DMS53 (cell line): ENCODE measurements around the gene MYO3A.
"Not testable (repeated sequence)": the region's sequence is repeated elsewhere in the genome, so short reads cannot be mapped to it uniquely, and the experiment has no call there.

Source experiments
- DNase-seq: peaks from one replicate; lab custom pipeline; 2025; lab: John Stamatoyannopoulos, UW

Gene MYO3A

DNA sequence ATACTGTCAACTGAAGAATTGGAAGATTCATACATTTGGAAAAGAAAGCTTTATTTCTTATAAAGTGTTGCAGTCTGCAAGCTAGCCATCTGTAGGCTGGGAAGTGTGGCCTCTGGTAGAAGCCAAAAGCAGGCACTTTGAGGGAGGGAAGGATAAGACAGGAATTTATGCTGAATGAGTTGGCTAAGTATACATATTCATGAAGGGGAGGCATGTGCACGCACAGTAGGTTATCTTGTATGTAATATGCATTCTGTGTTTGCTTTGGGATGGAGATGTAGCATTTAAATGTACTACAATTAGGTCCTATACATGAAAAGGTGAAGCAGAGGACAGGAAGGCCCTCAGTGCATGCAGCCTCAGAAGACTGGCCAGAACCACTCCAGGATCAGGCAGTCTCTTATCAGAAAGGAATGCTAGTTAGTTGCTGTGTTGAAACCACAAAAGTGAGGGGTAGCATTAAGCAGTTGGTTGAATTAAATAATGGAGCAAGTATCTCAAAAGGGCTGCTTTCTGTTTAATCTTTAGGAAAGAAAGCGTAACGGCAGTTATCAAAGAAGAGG, 40.9 kb downstream of the MYO3A start:
- DNase-seq = no peak

DNA sequence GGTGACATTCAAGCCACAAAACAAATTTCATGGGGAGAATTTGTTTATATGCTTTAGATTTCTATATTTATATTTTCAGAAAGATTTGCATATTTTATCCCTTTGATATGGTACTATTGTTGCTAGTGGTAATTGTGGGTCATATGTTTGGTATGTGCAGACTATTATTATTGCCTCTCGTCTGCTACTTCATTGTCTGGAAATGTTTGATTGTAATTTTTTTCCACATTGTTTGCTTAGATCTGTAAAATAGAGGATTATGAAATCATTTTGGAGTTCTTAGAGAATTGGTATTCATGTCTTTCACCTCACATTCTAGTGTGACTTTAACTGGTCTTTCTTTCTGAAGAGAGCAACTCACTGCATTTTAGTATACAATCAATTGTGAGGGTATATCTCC, 44.7 kb downstream of the MYO3A start:
- no peak for DNase-seq

DNA sequence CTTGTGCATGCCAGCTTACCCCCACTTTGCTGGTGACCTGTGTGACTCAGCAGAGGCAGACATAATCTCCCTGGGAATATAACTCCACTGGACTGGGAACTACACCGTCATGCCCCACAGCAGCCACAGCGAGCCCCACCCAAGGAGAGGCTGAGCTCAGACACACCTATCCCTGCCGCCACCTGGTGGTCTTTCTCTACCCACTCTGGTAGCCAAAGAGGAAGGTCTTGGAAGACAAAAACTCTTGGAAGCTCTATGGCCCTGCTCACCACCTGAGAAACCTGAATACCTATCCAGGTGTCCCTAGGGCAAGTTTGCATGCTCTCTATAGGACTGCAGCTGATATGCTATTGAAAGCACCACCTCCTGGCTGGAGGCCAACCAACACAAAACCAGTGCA, 48.1 kb downstream of the MYO3A start:
- no peak for DNase-seq

- DNase-seq = no peak
These were observed 54.6 kb downstream of the MYO3A start for GRCh38 chr10:25988583-25988982.

GRCh38 chr10:25989951-25990350, 55.9 kb downstream of the MYO3A start:
- DNase-seq = no peak

GRCh38 chr10:25999295-25999981, 65.4 kb downstream of the MYO3A start:
- DNase-seq = no peak

DNA sequence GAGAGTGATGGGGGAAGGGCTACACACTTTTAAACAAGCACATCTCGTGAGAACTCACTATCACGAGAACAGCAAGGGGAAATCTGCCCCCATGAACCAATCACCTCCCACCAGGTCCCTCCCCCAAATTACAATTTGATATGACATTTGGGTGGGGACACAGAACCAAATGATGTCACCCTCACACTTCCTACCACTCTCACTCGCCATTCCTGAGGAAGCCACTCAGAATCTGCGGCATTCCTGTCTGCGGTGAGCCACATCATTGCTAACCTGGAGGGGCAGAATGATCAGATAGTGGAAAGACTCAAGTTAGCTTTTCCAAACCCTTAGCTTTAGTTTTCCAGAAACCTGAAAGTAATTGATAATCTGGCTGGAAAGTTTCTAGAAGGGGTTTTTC, 66.9 kb downstream of the MYO3A start:
- DNase-seq = no peak

DNA sequence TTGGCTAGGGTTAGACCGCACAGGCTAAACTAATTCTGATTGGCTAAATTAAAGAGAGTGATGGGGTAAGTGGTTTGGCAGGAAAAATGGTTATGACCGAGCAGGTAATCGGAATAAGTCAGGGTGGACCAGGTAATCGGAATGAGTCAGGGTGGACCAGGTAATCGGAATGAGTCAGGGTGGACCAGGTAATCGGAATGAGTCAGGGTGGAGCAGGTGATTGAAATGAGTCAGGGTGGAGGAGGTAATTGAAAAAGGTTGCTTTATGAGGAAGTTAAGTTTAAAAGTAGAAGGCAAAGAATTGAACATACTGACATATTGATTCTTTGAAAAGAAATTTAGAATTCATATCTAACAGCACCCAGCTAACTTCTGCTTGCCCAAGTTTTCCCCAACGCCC, 68.4 kb downstream of the MYO3A start:
- not testable (repeated sequence) for DNase-seq

DNA sequence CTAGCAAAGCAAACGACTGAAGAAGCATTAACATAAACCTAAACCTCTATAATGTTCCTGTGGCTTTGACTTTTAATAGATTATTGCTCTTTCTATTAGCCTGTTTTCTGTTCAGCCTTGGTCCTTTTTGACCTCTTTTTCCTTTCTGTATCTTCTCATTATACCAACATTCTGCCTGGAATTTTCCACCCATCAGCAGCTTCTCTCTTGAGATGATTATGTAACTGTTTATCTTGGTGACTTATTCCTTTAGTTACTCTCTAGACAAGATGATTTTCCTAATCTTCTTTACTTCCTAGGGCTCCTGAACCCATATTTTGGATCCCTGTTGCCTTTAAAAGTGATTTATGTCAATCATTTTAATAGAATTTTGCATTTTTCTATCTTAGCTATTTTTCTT, 81.1 kb downstream of the MYO3A start:
- no peak for DNase-seq

GRCh38 chr10:26022831-26023230, 88.8 kb downstream of the MYO3A start:
- DNase-seq = no peak

- no peak for DNase-seq
These were observed 90.3 kb downstream of the MYO3A start for GRCh38 chr10:26024303-26024702.

- no peak for DNase-seq
These were observed 91.5 kb downstream of the MYO3A start for GRCh38 chr10:26025523-26025922.

GRCh38 chr10:26029858-26030257, 95.8 kb downstream of the MYO3A start:
- no peak for DNase-seq

- no peak for DNase-seq
These were observed 97.3 kb downstream of the MYO3A start for GRCh38 chr10:26031300-26031699.

- DNase-seq = no peak
These were observed 109.4 kb downstream of the MYO3A start for GRCh38 chr10:26043469-26043868.

DNA sequence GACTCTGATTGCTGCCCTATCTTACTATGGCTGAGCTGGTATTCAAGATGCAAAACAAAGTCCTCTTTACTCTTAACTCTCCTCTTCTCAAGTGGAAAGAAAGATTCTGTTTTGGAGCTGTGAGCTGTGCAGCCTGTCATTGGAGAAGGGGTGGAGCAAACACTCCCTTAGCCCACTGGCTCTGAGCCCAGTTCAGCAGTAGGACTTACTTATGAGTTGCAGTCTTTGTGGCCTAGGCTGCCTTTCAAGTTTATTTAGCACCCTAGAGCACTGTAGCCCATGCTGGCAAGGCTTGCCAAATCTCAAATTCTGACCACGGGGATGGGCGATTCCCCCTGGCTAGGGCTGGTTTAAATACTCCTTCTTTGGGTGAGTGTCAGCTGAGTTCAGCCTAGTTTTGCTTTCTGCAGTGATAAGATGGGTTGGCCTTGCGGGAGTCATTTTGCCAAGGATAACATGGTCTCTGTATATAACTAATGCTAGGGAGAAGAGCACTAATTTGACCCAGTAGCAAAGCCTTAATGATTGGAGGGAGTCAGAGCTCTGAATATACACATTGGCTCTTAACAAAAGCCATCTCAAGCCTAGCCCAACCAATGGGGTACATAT, 110.2 kb downstream of the MYO3A start:
- no peak for DNase-seq

DNA sequence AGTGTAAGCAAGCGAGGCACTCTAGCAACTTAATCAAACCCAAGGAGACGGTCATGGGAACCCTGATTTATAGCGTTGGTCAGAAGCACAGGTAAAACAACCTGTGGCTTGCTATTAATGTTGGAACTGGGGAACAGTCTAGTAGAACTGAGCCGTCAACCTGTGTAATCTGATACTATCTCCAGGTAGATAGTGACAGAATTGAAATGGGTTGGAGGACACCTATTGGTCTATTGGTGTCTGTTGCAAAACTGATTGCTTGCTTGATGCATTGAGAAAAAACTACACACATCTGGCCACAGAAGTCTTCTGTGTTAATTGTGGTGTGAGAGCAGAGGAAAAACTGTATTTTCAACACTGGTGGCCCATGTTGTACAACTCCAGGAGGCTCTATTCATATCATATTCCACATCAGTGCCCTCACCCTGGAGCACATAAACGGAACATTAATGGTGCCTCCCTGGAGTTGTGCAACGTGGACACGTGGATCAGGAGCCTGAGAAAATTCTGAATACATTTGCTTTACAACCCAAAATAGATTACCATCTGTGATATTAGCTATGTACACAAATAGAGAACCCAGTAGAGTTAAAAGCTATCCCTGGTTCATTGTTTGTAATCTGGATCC, 112.2 kb downstream of the MYO3A start:
- DNase-seq = no peak

- no peak for DNase-seq
These were observed 114.7 kb downstream of the MYO3A start for GRCh38 chr10:26048756-26049155.

- no peak for DNase-seq
These were observed 118.3 kb downstream of the MYO3A start for GRCh38 chr10:26052326-26052725.

DNA sequence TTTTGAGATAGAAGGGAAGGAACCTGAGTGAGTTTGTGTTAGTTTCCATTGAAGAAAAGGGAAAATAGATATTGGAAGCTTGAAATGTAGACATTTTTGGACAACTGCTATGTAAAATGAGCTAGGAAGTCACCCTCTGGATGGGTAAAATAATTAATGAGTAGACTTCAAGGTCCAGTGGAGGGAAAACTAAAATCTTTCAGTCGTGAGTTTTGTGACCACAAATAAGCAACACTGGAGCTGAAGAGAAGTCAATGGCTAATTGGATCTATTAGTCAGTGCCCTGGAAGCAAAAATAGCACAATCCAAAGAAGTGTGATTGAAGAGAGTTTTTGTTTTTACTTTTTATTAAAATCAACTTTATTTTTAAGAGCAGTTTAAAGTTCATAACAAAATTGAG, 123.4 kb downstream of the MYO3A start:
- DNase-seq = no peak

GRCh38 chr10:26064106-26064505, 130.1 kb downstream of the MYO3A start:
- no peak for DNase-seq

- DNase-seq = no peak
These were observed 133.7 kb downstream of the MYO3A start for GRCh38 chr10:26067680-26068079.

- DNase-seq = not testable (repeated sequence)
These were observed 146.9 kb downstream of the MYO3A start for GRCh38 chr10:26080971-26081370.
